ENCODE results near the gene KLRK1.
"Not testable (repeated sequence)": the region's sequence is repeated elsewhere in the genome, so short reads cannot be mapped to it uniquely, and the experiment has no call there.

Gene KLRK1

DNA sequence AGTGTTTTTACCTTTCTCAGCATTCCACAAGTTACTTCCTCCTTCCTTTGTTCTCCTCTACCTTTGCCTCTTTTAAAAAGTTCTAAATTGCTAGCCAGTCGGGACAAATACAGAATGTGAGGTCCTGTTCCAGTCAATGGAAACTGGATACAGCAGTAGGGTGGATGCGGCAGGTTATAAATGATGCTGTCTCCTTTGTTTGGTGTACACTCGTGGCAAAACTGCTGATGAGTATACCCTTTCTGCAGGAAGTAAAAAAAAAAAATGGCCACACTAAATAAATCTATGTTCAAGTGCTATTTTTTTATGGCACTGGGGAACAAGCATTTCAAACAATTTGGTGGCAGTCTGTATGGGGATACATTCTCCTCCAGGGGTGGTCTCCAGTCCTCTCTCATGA is 27.5 kb downstream of the KLRK1 start:
- DNase-seq (ENCODE audit: low read depth): peak; percentile 51
- peak overlapping the region; percentile 61 for H3K4me3 ChIP-seq (ENCODE audit: low read length)
- TF ChIP-seq, protein P1, sequence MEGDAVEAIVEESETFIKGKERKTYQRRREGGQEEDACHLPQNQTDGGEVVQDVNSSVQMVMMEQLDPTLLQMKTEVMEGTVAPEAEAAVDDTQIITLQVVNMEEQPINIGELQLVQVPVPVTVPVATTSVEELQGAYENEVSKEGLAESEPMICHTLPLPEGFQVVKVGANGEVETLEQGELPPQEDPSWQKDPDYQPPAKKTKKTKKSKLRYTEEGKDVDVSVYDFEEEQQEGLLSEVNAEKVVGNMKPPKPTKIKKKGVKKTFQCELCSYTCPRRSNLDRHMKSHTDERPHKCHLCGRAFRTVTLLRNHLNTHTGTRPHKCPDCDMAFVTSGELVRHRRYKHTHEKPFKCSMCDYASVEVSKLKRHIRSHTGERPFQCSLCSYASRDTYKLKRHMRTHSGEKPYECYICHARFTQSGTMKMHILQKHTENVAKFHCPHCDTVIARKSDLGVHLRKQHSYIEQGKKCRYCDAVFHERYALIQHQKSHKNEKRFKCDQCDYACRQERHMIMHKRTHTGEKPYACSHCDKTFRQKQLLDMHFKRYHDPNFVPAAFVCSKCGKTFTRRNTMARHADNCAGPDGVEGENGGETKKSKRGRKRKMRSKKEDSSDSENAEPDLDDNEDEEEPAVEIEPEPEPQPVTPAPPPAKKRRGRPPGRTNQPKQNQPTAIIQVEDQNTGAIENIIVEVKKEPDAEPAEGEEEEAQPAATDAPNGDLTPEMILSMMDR (IDR thresholded peaks at IDR 0.05; ENCODE audit: insufficient read depth, low read depth, low read length, missing control alignments): no peak

DNA sequence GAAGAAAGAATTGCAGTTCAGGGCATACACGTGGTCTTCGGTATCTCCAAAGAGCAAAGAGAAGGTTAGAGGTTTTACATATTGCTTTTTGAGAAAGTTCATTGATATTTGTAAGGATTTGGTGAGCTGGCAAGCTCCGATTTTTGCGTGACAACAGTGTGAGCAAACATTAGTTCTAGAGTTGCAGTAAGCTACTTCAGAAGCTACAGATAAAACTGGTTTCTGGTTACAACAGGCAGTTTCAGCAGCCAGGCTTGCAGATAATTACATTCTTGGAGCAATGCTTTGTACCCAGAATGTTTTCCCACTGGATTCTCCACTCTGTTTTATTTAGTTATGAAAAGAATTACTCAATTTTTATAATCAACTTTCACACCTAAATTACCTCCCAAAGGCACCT is 28.2 kb downstream of the KLRK1 start:
- DNase-seq (ENCODE audit: low read depth): peak; percentile 77
- peak overlapping the region; percentile 25 for H3K4me3 ChIP-seq (ENCODE audit: low read length)
- TF ChIP-seq, protein P1 (IDR thresholded peaks at IDR 0.05; ENCODE audit: insufficient read depth, low read depth, low read length, missing control alignments): no peak

DNA sequence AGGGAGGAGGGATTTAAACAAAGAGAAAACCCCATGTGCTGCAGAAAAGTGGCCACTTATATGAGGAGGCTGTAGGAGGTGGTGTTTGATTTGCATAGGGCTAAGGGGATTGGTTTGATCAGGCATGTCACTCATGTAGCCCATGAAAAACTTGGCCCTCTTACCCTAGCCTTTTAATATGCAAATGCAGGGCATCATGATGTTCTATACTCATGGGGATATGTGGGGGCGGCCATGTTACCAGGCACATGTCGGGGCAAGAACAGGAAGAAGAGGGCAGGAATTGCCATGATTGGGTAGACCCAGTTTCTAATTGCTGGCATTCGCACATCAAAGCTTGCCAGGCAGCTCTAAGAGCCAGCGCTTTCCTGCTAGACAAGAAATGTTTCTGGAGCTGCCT is 28.8 kb downstream of the KLRK1 start:
- peak overlapping the region; percentile 50 for H3K4me3 ChIP-seq (ENCODE audit: low read length)
- DNase-seq (ENCODE audit: low read depth): peak; percentile 99
- TF ChIP-seq, protein P1 (IDR thresholded peaks at IDR 0.05; ENCODE audit: insufficient read depth, low read depth, low read length, missing control alignments): no peak

DNA sequence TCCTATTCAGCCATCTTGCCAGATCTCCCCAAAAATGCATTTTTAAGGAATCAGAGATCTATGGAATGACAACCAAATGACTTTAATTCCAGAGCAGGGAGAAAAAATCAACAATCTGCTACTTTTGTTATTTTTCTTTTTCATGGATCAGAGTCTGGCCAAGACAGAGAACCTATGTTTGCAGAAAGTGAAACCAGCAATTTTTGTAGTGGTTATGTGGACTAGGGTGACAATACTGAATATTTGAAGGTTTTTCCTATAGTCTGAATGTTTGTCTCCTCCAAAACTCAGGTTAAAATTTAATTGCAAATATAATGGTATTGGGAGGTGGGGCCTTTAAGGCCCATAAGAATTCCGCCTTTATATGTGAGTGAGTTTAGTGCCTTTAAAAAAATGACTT is 30.9 kb downstream of the KLRK1 start:
- no peak for DNase-seq (ENCODE audit: low read depth)
- no peak overlapping the region for H3K4me3 ChIP-seq (ENCODE audit: low read length)
- TF ChIP-seq, protein P1 (IDR thresholded peaks at IDR 0.05; ENCODE audit: insufficient read depth, low read depth, low read length, missing control alignments): no peak

DNA sequence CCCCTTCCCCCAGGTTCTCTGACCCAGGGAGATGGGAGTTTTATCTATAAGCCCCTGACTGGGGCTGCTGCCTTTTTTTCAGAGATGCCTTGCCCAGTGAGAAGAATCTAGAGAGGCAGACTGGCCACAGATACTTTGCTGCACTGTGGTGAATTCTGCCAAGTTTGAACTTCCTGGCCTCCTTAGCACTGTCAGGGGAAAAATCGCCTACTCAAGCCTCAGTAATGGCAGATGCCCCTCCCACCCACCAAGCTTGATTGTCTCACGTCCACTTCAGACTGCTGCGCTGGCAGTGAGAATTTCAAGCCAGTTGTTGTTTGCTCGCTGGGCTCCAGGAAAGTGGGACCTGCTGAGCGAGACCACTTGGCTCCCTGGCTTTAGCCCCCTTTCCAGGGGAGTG is 31.7 kb downstream of the KLRK1 start:
- H3K4me3 ChIP-seq (ENCODE audit: low read length): no peak overlapping the region
- no peak for DNase-seq (ENCODE audit: low read depth)
- TF ChIP-seq, protein P1 (IDR thresholded peaks at IDR 0.05; ENCODE audit: insufficient read depth, low read depth, low read length, missing control alignments): no peak

DNA sequence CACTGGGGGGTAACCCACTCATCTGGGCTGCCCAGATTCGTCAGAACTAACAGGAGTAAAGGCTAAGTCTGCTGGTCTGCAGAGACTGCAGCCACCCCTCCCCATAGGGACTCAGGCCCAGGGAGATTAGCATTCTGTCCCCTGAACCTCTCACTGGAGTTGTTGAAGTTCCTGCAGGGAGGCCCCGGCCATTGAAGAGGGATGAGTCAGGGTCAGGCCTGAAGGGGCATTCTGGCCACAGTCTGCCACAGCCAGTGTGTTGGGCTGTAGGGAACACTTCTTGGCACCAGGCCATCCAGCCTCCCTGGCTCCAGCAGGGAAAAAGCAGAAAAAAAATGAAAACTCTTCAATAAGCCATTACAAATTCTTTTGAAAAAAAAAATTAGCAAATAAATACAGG is 35.3 kb downstream of the KLRK1 start:
- TF ChIP-seq, protein P1 (IDR thresholded peaks at IDR 0.05; ENCODE audit: insufficient read depth, low read depth, low read length, missing control alignments): no peak
- DNase-seq (ENCODE audit: low read depth): no peak

DNA sequence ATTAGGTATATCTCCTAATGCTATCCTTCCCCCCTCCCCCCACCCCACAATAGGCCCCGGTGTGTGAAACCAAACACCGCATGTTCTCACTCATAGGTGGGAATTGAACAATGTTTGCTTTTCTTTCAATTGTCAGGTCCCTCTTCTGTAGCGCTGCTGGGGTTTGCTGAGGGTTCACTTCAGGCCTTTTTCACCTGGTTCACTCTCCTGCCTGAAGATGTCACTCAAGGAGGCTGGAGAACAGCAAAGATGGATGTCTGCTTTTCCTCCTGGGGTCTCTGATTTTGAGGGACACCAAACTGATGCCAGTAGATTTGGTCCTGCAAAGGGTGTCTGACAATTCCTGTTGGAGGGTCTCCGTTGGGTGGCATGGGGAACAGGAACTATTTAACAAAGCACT is 35.8 kb downstream of the KLRK1 start:
- no peak for DNase-seq (ENCODE audit: low read depth)
- no peak overlapping the region for H3K4me3 ChIP-seq (ENCODE audit: low read length)
- TF ChIP-seq, protein P1 (IDR thresholded peaks at IDR 0.05; ENCODE audit: insufficient read depth, low read depth, low read length, missing control alignments): no peak

More for the DNA sequence above, 35.3 kb downstream of the KLRK1 start:
- no peak overlapping the region for H3K4me3 ChIP-seq (ENCODE audit: low read length)

DNA sequence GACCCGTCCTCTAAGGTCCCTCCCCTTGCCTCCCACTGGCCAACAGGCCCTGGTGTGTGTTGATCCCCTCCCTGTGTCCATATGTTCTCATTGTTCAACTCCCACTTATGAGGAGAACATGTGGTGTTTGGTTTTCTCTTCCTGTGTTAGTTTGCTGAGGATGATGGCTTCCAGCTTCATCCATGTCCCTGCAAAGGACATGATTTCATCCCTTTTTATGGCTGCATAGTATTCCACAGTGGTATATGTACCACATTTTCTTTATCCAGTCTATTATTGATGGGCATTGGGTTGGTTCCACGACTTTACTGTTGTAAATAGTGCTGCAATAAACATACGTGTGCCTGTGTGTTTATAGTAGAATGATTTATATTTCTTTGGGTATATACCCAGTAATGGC is 38.4 kb downstream of the KLRK1 start:
- DNase-seq (ENCODE audit: low read depth); H3K4me3 ChIP-seq (ENCODE audit: low read length): not testable (repeated sequence)

Measured in epithelial cell of esophagus (primary cell).